Kidney epithelial cell (primary cell): ENCODE results near the gene PDCD6IP. TPM values are rescaled to one million over a fixed set of nuclear protein-coding genes. Genes with fewer than 3 reads are reported as not detected.

Experiments
- DNase-seq: peaks from one replicate; pipeline ENCODE4 v3.0.0-alpha.2; 2010; ENCODE audit warnings: low read depth
- H3K27me3 ChIP-seq: 2 replicates; pipeline ENCODE4 v1.6.0; 2011; ENCODE audit warnings: low read length; ENCODE audit not compliant: control insufficient read depth, insufficient read depth
- H3K36me3 ChIP-seq: 2 replicates; pipeline ENCODE4 v1.5.1; 2011; ENCODE audit warnings: low read length; ENCODE audit not compliant: control insufficient read depth, insufficient read depth
- H3K4me3 ChIP-seq: 2 replicates; pipeline ENCODE4 v1.5.1; 2011; ENCODE audit warnings: low read depth, mild to moderate bottlenecking, control low read depth, low read length
- total RNA-seq: library from RNA; depleted of rRNA; stranded (reverse); fragments of >200 nt; gene quantifications from 2 replicates; pipeline ENCODE4 v1.2.3, GENCODE V29; 2015
- TF ChIP-seq, protein P1 (sequence below): IDR thresholded peaks from 2 replicates; pipeline ENCODE4 v1.5.1; 2011; ENCODE audit warnings: mild to moderate bottlenecking, moderate library complexity, low read length, control low read depth, inconsistent platforms; ENCODE audit not compliant: insufficient read depth, poor library complexity, severe bottlenecking

Gene PDCD6IP
- total RNA-seq, 1 donor from 2014 or later: 114 TPM

GRCh38 chr3:33786565-33787327 lies 11.7 kb upstream of the PDCD6IP start:
- TF ChIP-seq, protein P1, sequence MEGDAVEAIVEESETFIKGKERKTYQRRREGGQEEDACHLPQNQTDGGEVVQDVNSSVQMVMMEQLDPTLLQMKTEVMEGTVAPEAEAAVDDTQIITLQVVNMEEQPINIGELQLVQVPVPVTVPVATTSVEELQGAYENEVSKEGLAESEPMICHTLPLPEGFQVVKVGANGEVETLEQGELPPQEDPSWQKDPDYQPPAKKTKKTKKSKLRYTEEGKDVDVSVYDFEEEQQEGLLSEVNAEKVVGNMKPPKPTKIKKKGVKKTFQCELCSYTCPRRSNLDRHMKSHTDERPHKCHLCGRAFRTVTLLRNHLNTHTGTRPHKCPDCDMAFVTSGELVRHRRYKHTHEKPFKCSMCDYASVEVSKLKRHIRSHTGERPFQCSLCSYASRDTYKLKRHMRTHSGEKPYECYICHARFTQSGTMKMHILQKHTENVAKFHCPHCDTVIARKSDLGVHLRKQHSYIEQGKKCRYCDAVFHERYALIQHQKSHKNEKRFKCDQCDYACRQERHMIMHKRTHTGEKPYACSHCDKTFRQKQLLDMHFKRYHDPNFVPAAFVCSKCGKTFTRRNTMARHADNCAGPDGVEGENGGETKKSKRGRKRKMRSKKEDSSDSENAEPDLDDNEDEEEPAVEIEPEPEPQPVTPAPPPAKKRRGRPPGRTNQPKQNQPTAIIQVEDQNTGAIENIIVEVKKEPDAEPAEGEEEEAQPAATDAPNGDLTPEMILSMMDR: no peak
- H3K4me3 ChIP-seq: no peak overlapping the region
- DNase-seq: no peak

GRCh38 chr3:33787328-33788009 lies 11.0 kb upstream of the PDCD6IP start:
- Histone ChIP-seq H3K36me3 (no peaks in the 10 kb centered on the region), H3K27me3 (no peaks in the 10 kb centered on the region), H3K4me3 (peak overlapping the region; percentile 19)
- TF ChIP-seq, protein P1: peak; percentile 84
- DNase-seq: no peak

More at GRCh38 chr3:33786565-33787327, 11.7 kb upstream of the PDCD6IP start:
- H3K36me3 ChIP-seq: no peaks in the 10 kb centered on the region
- H3K27me3 ChIP-seq: no peaks in the 10 kb centered on the region

GRCh38 chr3:33789183-33789954 lies 9.1 kb upstream of the PDCD6IP start:
- H3K36me3 ChIP-seq: no peaks in the 10 kb centered on the region
- TF ChIP-seq, protein P1: no peak
- H3K4me3 ChIP-seq: no peak overlapping the region
- H3K27me3 ChIP-seq: no peaks in the 10 kb centered on the region
- DNase-seq: no peak

DNA sequence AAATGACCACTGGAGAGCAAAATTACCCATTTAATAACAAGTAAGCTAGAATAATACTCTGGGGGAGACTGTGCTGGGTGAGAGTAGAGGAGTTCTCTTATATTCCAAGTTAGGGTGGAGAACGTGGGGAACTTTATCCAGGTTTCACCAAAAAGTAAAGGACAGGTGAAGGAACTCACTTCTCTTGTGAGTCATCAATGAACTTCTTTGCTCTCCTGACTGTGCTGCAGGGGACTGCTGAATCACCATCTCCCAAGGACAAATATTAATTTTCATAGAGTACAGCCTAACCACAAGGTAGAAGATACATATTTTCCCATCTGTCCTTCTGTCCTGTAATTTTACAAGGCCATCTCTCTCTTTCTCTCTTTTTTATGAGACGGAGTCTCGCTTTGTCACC lies 8.3 kb upstream of the PDCD6IP start:
- Histone ChIP-seq H3K4me3 (no peak overlapping the region), H3K36me3 (no peaks in the 10 kb centered on the region), H3K27me3 (no peaks in the 10 kb centered on the region)
- TF ChIP-seq, protein P1: no peak
- no peak for DNase-seq

GRCh38 chr3:33791477-33792166 lies 6.8 kb upstream of the PDCD6IP start:
- Histone ChIP-seq H3K27me3 (no peaks in the 10 kb centered on the region), H3K36me3 (no peaks in the 10 kb centered on the region), H3K4me3 (no peak overlapping the region)
- TF ChIP-seq, protein P1: no peak
- no peak for DNase-seq
